ENCODE data around the gene CREB5.

DNA sequence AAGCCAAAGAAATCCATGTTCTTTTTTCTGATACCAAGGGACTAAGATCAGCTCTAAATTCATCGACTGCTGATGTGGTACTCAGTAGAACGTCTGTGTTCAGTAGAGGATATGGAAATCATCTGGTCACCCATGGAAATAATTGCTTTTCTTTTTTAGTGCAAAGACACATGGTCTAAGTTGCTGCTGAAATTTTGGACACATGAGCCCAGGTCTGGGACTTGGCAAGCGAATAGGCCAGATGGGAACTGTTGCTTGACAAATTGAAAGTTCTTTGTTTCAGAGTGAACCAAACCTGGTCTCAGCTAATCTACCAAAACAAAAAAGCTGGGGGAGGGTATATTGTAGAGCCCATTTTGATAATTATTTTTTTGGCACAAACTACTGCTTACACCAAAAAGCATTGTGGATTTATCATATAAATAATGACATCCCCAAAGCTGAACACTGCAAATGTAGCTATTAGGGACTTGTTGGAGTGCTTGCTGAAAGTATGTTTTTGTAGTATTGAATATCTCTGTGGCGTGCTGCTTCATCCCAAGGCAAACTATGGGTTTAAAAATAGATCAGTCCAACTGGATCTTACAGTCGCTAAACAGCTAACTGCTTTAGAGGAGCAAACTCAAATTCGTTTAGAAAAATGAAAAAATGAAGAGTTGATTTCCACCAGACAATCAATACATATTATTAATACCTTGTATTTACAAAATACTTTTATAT is 401.1 kb downstream of the CREB5 start:
- TF ChIP-seq, protein P1, sequence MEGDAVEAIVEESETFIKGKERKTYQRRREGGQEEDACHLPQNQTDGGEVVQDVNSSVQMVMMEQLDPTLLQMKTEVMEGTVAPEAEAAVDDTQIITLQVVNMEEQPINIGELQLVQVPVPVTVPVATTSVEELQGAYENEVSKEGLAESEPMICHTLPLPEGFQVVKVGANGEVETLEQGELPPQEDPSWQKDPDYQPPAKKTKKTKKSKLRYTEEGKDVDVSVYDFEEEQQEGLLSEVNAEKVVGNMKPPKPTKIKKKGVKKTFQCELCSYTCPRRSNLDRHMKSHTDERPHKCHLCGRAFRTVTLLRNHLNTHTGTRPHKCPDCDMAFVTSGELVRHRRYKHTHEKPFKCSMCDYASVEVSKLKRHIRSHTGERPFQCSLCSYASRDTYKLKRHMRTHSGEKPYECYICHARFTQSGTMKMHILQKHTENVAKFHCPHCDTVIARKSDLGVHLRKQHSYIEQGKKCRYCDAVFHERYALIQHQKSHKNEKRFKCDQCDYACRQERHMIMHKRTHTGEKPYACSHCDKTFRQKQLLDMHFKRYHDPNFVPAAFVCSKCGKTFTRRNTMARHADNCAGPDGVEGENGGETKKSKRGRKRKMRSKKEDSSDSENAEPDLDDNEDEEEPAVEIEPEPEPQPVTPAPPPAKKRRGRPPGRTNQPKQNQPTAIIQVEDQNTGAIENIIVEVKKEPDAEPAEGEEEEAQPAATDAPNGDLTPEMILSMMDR (IDR thresholded peaks at IDR 0.05) = no peak
- TF ChIP-seq POLR2A (IDR thresholded peaks at IDR 0.05) = no peak
